Parathyroid adenoma (tissue), 2 donors: ENCODE measurements around the gene IFT27.

Source experiments
- H2AFZ ChIP-seq: fragments of 300-600 bp; sonication (generic); one replicate; pipeline ENCODE4 v1.7.0; 2017; ENCODE audit warnings: antibody characterized with exemption, mild to moderate bottlenecking
- H3K27ac ChIP-seq: fragments of 300-600 bp; sonication (generic); one replicate; pipeline ENCODE4 v1.7.0; 2017
- H3K27me3 ChIP-seq: fragments of 300-600 bp; sonication (generic); one replicate; pipeline ENCODE4 v1.7.0; 2017; ENCODE audit warnings: low read length; ENCODE audit not compliant: control insufficient read depth, insufficient read depth
- H3K36me3 ChIP-seq: fragments of 300-600 bp; sonication (generic); one replicate; pipeline ENCODE4 v1.7.0; 2017; ENCODE audit warnings: low read length; ENCODE audit not compliant: control insufficient read depth, insufficient read depth
- H3K4me1 ChIP-seq: fragments of 300-600 bp; sonication (generic); one replicate; pipeline ENCODE4 v1.7.0; 2017; ENCODE audit warnings: control low read depth
- H3K4me2 ChIP-seq: fragments of 300-600 bp; sonication (generic); one replicate; pipeline ENCODE4 v1.7.0; 2017; ENCODE audit warnings: low read length
- H3K4me3 ChIP-seq: fragments of 300-600 bp; sonication (generic); one replicate; pipeline ENCODE4 v1.7.0; 2017; ENCODE audit warnings: low read depth, low read length
- H3K79me2 ChIP-seq: fragments of 300-600 bp; sonication (generic); one replicate; pipeline ENCODE4 v1.7.0; 2017; ENCODE audit warnings: control low read depth
- H3K9ac ChIP-seq: fragments of 300-600 bp; sonication (generic); one replicate; pipeline ENCODE4 v1.7.0; 2017; ENCODE audit warnings: mild to moderate bottlenecking
- H3K9me3 ChIP-seq: fragments of 300-600 bp; sonication (generic); one replicate; pipeline ENCODE4 v1.7.0; 2017; ENCODE audit warnings: low read length; ENCODE audit not compliant: control insufficient read depth
- CTCF ChIP-seq: fragments of 300-600 bp; sonication (generic); IDR thresholded peaks from one replicate; pipeline ENCODE4 v1.7.0; 2017; ENCODE audit warnings: antibody characterized with exemption, mild to moderate bottlenecking
- donor health status: primary hyperparathyroidism.

The IFT27 gene

GRCh38 chr22:36738416-36739020 lies 37.4 kb downstream of the IFT27 start:
- Histone ChIP-seq H3K4me2 (no peak overlapping the region), H3K9ac (no peak overlapping the region), H2AFZ (no peak overlapping the region), H3K4me1 (no peaks in the 10 kb centered on the region), H3K27me3 (no peaks in the 10 kb centered on the region), H3K79me2 (no peaks in the 10 kb centered on the region), H3K9me3 (no peaks in the 10 kb centered on the region), H3K4me3 (no peak overlapping the region), H3K36me3 (no peaks in the 10 kb centered on the region), H3K27ac (no peak overlapping the region)
- TF ChIP-seq CTCF: no peak

GRCh38 chr22:36737776-36738175 lies 38.1 kb downstream of the IFT27 start:
- Histone ChIP-seq H2AFZ (no peak overlapping the region), H3K4me2 (no peak overlapping the region), H3K4me1 (no peaks in the 10 kb centered on the region), H3K27me3 (no peaks in the 10 kb centered on the region), H3K79me2 (no peaks in the 10 kb centered on the region), H3K9me3 (no peaks in the 10 kb centered on the region), H3K9ac (no peak overlapping the region), H3K27ac (no peak overlapping the region), H3K36me3 (no peaks in the 10 kb centered on the region), H3K4me3 (no peak overlapping the region)
- TF ChIP-seq CTCF: no peak

- TF ChIP-seq CTCF: no peak
- H3K9ac ChIP-seq: no peak overlapping the region
- H3K79me2 ChIP-seq: no peaks in the 10 kb centered on the region
- no peak overlapping the region for H3K4me2 ChIP-seq
- no peaks in the 10 kb centered on the region for H3K9me3 ChIP-seq
- no peak overlapping the region for H3K27ac ChIP-seq
- no peaks in the 10 kb centered on the region for H3K4me1 ChIP-seq
- H3K36me3 ChIP-seq: no peaks in the 10 kb centered on the region
- H3K4me3 ChIP-seq: no peak overlapping the region
- no peaks in the 10 kb centered on the region for H3K27me3 ChIP-seq
- no peak overlapping the region for H2AFZ ChIP-seq
Observed at GRCh38 chr22:36736701-36737320, 39.1 kb downstream of the IFT27 start.

GRCh38 chr22:36734171-36735058 lies 41.5 kb downstream of the IFT27 start:
- no peak overlapping the region for H2AFZ ChIP-seq
- H3K9ac ChIP-seq: no peak overlapping the region
- H3K4me2 ChIP-seq: no peak overlapping the region
- H3K79me2 ChIP-seq: no peaks in the 10 kb centered on the region
- no peak overlapping the region for H3K27ac ChIP-seq
- TF ChIP-seq CTCF: no peak
- H3K4me3 ChIP-seq: no peak overlapping the region
- H3K4me1 ChIP-seq: no peaks in the 10 kb centered on the region
- no peaks in the 10 kb centered on the region for H3K36me3 ChIP-seq
- H3K27me3 ChIP-seq: no peaks in the 10 kb centered on the region
- H3K9me3 ChIP-seq: no peaks in the 10 kb centered on the region
